OCI-M2 (cell line): ENCODE data around the gene BBS1.

Experiments used
- DNase-seq: peaks from one replicate; lab custom pipeline; 2025; ENCODE audit not compliant: unreplicated experiment; lab: John Stamatoyannopoulos, UW

Gene BBS1

DNA sequence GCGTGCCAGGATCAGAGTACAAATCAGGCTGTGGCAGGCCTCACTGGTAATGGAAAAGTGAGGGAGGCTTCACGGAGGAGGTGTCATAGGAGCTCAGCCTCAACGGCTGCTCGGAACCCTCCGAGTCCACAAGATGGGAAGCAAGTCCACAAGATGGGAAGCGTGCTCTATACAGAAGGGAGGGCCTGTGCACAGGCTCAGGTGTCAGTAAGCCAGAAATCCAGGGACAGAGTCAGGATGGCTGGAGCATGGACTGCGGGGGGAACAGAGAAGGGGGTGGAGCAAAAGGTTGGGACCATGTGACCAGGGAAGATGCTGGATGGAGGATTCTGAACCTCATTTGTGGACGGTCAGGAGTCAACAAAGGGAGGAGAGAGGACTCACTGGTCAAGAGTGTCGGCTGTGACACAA lies 33.6 kb upstream of the BBS1 start:
- no peak for DNase-seq

DNA sequence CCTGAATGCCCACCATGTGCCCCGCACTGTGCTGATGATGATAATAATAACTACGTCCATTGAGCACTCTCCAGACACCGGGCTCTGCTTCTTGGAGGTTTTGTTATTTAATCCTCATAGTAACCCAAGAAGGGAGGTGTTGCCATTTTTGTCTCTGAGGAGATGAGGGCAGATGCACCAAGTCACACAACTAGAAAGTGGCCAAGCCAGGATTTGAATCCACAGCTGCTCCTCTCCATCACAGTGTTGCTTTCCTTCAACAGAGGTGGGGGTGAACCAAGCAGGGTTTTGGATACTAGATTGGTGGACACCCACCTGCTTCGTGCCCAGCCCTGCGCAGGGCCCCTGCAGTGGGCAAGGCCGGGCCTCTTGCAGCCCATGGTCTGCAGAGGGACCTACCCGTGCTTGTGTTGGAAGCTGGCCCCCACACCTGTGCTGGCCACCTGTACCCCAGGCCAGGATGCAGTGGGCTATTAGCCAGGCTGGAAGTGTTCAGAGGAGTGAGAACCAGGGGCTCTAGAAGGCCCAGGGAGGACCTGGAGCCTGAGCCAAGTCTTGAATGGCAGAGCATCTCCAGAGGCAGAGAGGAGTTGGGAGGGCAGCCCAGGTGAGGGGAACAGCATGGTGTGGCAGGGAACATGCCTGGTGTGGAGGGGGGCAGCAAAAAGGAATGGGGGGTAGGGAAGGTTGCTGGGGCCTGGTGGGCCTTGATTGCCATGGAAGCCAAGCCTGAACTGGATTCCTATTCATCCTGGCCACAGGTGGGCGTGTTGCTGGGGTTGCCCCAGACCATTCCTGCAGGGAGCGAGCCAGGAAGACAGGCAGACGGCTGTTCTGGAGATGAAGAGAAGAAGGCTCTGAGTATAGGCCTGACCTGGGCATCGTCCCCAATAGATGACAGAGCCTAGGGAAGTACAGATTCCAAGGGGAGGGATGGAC lies 32.9 kb upstream of the BBS1 start:
- no peak for DNase-seq

DNA sequence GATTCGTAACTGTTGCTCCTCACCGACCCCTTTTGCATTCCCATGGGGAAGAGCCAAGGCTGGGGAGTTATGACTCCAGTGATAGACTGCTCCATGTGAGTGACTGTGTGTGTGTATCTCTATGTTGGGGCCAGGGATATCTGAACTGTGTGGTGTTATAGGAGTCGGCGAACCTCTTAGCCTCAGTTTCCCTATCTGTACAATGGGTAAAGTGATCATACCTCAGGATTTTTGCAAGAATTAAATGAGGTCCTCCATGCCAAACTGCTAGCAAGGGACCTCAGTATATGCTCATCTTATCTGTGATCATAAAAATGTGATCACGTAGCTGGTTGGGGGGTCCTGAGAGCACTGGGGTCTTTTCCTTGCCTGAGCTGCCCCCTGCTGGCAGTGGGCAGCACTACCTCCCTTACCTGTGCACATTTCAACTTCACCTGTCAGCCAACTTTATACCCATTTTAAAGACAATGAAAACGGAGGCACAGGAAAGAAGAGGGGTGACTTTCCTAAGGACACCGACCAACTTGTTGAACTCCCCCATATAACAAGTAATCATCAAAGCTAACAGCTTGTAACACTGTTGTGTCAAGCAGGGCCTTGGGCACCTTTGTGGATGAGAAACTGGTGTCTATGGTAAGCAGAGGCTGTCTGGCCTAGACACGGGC lies 31.6 kb upstream of the BBS1 start:
- DNase-seq: no peak

DNA sequence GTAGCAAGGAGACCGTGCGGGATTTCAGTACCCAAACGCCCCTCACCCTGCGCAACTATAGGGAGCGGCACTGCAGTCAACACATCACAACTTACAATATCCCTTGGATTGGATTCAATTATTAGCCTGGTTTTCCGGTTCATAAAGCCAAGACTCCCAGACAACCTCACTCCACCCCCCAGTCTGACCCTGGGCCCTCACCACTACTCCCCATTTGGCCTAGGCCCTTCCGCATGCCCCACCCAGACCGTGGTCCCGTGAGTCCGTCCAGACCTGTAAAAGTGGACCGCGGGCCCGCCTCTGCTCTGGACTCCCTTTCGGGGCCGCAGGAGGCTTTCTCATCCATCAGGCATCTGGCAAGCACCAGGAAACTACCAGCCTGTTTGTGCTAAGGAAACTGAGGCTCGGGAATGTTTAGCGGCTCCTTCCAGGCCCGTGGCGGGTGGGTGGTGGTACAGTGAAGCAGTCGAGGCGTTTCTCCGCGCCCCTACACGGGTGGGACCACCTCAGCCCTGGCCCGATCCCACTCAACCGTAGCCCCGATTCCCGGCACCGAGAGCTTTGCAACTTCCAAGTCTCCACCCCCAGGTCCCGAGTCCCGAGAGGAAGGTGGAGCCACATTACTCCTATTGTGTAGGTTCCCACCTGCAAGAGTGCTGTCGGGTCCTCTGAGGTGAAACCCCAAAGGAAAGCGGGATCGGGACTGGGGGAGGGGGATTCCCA lies 30.9 kb upstream of the BBS1 start:
- no peak for DNase-seq

DNA sequence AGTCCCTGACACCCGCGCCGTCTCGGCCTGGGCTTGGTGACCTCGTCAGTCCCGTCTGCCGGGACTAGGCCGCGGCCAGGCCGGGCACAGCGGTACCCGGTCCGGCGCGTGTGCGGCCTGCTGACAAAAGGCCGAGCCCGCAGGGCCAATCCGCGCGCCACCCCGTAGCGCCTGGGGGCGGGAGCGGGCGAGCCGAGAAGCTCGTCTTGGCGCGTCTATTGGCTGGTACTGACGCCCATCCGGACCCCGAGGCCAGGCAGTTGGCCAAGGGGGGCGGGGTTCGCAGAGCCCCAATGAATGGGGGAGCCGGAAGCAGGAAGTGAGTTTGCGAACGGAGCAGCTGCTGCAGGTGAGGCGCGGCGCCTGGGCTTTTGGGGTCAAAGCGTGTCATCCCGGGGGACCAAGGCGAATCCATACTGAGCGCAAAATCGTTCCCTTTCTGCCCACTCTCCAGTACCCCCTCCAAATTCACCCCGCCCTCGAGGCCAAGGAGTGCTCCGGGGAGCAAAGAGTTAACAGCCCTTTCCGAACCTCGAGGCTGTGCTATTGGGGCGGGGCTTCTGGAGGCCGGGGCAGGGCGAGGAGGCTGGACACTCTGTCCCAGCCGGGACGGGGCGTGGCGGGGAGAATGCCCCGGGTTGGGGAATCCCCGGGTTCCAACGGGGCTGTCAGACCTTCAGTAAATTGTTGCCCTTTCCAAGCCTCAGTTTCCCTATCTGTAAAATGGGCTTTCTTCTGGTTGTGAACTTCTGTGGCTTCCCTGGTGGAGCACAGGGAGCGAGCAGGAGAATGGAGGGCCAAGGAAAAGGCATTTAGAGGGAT lies 30.1 kb upstream of the BBS1 start, which contains the start of gene DPP3:
Gene DPP3 (plus strand): TSS at position 318 of the 822 bp plus-strand sequence. CDS start 1,767 bp downstream, outside the sequence.
- DNase-seq: peak; percentile 42

DNA sequence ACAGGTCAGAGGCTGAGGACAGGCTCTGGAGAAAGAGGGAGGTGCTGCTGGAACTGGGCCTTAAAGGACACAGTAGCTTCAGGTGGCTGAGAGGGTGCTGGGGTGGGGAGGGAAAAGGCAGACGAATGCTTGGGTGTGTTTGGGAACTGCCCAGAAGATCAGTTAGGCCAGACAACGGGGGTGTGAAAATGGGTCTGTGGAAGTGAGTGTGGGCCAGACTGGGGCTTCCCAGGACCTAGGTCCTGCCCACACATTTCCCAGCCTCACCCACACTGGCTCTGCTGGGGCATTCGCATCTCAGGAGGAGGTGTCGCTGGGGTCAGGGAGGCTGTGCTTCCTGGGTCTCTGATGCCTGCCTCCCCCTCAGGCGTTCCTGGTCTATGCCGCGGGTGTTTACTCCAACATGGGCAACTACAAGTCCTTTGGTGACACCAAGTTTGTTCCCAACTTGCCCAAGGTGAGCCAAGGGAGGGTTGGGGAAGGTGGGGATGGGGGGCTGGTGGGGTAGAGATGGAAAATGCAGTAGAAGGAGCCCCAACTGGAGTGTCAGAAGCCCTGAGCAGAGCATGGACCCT lies 25.5 kb upstream of the BBS1 start:
- DNase-seq: no peak

DNA sequence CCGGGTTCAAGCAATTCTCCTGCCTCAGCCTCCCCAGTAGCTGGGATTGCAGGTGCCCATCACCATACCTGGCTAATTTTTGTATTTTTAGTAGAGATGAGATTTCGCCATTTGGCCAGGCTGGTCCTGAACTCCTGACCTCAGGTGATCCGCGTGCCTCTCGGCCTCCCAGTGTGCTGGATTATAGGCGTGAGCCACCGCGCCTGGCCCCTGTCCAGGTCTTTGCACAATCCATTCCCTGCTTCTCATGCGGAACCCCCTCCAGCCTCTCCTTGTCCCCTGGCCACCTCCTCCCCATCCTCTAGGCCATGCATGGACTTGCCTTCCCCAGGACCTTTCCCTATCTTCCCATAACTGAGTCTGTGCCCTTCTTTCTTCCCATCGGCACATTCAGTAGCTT lies 21.5 kb upstream of the BBS1 start:
- no peak for DNase-seq

DNA sequence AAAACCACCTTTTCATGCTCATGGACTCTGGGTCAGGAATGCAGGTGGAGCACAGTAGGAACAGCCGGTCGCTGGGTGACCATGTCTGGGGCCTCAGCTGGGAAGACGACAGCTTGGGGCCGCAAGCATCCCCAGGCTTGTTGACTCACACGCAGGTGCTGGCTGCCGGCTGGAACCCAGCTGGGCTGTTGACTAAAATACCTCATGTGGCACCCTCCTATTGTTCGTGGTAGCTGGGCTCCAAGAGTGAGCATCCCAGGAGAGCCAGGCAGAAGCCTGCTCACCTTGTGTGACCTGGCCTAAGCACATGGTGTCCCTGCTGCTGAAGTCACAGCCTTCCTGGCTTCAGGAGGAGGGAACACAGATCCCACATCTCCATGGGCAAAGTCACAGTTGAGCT lies 20.8 kb upstream of the BBS1 start:
- DNase-seq: no peak

DNA sequence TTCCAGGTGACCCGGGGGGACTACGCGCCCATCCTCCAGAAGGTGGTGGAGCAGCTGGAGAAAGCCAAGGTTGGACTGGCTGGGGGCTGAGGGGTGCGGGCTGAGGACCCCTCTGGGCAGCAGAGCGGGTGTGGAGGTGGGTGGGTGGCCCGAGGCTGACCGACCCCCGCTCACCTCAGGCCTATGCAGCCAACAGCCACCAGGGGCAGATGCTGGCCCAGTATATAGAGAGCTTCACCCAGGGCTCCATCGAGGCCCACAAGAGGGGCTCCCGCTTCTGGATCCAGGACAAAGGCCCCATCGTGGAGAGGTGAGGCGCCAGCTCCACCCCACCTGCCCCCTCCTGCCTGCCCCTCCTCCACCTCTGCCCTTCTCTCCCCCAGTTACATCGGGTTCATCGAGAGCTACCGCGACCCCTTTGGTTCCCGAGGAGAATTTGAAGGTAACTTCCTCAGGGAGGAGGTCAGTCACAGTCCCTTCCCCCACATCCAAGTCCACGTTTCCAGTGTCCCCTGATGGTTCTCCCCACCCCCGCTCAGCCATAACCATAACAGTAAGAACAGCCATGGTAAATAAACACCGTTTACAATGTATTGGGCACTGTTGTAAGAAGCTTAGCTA lies 19.0 kb upstream of the BBS1 start:
- no peak for DNase-seq

DNA sequence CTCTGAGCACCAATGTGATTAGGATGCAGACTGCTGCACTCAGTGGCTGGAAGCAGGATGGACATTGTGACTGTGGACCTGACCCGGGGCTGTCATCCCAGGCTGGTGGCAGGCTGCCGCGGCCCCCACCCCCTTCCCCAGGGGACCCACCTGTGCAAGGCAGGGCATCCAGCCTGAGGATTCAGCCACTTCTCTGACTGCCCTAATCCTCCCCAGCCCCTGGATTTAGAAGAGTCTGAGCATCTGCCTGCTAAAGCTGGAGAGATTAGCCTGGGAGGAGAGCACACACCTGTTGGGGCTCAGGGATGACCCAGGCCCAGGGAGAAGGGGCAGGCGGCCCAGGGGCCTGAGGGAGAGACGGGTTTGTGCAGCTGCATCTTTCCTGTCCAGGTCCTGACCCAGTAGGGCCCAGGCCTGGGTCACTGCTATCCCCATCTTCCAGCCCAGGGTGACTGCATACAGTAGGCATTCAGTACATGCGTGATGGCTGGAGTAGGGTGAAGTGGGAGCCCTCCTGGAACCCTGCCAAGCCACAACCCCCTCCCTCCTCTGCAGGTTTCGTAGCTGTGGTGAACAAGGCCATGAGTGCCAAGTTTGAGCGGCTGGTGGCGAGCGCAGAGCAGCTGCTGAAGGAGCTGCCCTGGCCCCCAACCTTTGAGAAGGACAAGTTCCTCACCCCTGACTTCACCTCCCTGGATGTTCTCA lies 18.1 kb upstream of the BBS1 start:
- DNase-seq: no peak

DNA sequence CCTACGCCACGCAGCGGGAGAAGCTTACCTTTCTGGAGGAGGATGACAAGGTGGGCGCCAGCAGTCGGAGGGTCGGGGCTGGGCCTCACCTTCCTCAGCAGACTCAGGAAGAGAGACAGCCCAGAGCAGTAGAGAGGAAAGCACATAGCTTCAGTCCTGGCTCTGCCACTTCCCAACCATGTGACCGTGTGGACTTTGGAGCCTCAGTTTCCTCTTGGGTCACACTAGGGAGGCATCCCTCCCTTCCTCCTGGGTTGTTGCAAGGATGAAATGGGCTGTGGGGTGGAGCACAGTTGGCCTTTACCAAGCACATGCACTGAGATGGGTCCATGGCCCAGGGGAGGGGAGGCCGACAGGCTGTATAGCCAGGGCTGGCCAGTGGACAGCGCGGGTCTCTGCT lies 17.3 kb upstream of the BBS1 start:
- no peak for DNase-seq

DNA sequence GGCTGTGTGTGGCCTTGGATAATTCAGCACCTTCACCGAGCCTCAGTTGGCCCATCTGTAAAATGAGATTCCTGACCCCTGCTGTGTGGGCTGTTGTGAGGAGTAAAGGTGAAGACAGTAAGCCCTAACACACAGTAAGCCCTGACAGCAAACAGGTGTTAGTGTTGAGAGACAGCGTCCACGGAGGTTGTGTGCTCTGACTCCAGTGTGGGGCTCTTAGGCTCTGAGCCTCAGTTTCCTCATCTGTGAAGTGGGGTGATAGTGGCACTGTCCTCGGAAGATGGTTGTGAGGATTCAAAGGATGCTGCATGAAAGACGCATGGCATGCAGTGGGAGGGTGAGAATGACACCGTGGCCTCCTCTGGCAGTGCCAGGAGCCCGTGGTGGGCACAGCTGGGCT lies 16.0 kb upstream of the BBS1 start:
- DNase-seq: no peak

DNA sequence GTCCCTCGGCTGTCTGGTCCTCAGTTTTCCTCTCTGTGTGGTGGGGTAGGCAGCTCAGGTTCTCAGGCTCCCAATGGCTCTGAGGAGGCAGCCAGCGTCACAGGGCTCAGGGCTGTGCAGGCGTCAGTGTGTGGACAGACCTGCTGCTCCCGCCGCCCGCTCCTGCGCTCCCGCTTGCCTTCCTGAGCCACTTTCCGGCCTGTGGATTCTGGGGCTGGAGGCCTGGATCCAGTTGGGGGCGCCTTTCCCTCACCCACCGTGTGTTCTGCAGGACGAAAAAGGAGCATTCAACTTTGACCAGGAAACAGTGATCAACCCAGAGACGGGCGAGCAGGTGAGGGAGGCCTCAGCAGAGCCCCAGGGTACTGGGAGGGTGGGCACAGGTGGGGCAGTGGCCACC lies 15.5 kb upstream of the BBS1 start:
- DNase-seq: no peak

DNA sequence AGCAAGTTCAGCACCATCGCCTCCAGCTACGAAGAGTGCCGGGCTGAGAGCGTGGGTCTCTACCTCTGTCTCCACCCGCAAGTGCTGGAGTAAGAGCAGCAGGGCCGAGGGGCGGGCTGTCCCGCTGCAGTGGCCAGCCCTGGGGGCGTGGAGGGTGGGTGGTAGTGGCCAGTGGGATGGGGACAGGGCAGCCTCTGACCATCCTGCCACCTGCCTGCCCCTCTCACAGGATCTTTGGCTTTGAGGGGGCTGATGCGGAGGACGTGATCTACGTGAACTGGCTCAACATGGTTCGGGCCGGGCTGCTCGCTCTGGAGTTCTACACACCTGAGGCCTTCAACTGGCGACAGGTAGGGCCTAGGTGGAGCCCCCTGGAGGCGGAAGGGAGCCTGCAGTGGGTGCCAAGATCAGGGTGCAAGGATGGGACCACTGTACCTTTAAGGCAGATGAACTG lies 15.0 kb upstream of the BBS1 start:
- DNase-seq: no peak

DNA sequence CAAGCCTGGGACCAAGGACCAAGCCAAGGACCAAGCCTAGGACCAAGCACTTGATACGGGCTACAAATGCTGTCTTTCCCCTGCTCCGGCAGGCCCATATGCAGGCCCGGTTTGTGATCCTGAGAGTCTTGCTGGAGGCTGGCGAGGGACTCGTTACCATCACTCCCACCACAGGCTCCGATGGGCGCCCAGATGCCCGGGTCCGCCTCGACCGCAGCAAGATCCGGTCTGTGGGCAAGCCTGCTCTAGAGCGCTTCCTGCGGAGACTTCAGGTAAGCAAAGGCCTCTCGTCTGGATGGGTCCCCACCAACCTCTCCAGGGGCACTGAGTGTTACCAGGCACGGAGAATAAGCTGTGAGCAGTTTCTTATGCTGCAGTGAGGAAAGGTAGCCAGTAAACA lies 13.2 kb upstream of the BBS1 start:
- DNase-seq: no peak

DNA sequence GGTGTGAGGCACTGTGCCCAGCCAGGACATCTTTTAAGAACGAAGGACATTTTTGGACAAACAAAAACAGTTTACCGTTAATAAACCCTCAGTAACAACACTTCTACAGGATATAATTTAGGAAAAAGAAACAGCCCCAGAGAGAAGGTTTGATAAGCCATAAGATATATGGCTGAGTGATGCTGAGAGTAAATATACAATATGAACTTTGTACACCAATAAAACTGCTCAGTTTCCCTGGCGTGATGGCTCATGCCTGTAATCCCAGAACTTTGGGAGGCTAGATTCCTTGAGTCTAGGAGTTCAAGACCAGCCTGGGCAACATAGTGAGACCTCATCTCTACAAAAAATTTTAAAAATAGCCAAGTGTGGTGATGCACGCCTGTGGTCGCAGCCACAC lies 11.9 kb upstream of the BBS1 start:
- no peak for DNase-seq

DNA sequence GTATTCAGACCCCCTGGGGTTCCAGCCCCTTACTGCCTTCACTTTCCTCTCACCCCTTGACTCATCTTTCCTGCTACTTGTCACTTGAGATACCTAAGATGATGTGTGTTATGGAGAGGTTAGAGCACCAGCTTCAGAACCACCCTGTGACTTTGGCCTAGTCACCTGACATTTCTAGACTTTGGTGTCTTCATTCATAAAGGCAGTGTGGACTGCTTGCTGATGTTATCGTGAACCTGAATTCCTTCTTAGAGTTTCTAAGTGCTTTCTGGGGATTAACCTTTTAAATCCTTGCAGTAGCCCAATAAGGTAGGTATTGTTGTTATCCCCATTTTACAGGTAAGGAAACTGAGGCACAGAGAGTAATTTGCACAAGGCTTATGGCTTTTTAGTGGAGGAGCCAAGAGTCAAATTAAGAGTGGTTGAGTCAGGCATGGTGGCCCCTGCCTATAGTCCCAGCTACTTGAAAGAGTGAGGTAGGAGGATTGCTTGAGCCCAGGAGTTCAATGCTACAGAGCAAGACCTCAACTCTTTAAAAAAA lies 5.1 kb upstream of the BBS1 start:
- DNase-seq: no peak

DNA sequence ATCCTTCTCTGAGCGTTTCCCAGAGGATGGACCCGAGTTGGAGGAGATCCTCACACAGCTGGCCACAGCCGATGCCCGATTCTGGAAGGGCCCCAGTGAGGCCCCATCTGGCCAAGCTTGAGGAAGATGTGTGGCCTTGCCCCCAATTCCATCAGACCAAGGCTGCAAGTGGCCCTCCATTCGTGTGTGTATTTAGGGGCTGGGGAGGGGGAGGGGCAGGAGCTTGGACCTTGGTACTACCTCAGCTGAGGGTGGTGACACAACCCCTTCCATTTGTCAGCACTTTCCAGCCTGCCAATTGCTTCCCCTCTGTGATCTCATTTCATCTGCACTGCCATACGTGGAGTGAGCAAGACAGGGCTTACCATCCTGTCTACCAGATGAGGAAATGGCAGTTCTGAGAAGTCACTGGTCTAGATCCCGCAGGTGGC lies 1.3 kb upstream of the BBS1 start:
- DNase-seq: no peak

DNA sequence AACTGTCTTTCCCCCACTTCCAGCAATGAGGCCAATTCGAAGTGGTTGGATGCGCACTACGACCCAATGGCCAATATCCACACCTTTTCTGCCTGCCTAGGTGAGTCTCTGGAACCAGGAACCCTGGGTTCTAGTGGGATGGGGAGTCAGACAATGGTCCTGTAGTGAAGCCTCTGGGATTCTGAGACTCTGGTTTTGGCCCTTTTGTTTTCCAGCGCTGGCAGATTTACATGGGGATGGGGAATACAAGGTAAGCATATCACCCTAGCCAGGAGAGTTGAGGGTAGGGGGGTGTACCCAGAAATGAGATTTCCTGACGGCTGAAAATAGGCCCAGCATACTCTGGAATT lies 530 bp downstream of the BBS1 start:
- DNase-seq: no peak
